Measurements from ENCODE around the gene SMG6. TPM values are rescaled to one million over a fixed set of nuclear protein-coding genes. Genes with fewer than 3 reads are reported as not detected.

The SMG6 gene
- total RNA-seq, 1 donor = 42.7 TPM

- Histone ChIP-seq H3K27me3 (ENCODE audit: insufficient read depth, low read length) (no peaks in the 10 kb centered on the region), H3K9me3 (ENCODE audit: low read depth, low read length) (no peaks in the 10 kb centered on the region), H3K79me2 (ENCODE audit: insufficient read depth, low read length) (peaks cover 12% of the 10 kb centered on the region), H3K4me3 (ENCODE audit: insufficient read depth, low read length) (peak overlapping the region; percentile 50), H2AFZ (ENCODE audit: low read length) (no peak overlapping the region), H3K27ac (ENCODE audit: low read depth, low read length) (peak overlapping the region; percentile 100), H3K36me3 (ENCODE audit: insufficient read depth, low read length) (peaks cover 1% of the 10 kb centered on the region), H4K20me1 (ENCODE audit: insufficient read depth, low read length) (no peaks in the 10 kb centered on the region), H3K4me1 (ENCODE audit: insufficient read depth, low read length) (peaks cover 49% of the 10 kb centered on the region), H3K4me2 (ENCODE audit: insufficient read depth, low read length) (peak overlapping the region; percentile 76)
- TF ChIP-seq CTCF (IDR thresholded peaks at IDR 0.05; ENCODE audit: extremely low read depth, low read depth, low read length) = no peak
- DNase-seq (ENCODE audit: insufficient read length, low spot score, missing footprints) = peak; percentile 79
These were observed 90.2 kb downstream of the SMG6 start for GRCh38 chr17:2213291-2213960.

GRCh38 chr17:2212400-2212981 lies 91.1 kb downstream of the SMG6 start:
- peaks cover 3% of the 10 kb centered on the region for H3K36me3 ChIP-seq (ENCODE audit: insufficient read depth, low read length)
- no peaks in the 10 kb centered on the region for H3K27me3 ChIP-seq (ENCODE audit: insufficient read depth, low read length)
- H3K4me3 ChIP-seq (ENCODE audit: insufficient read depth, low read length) = no peak overlapping the region
- peaks cover 12% of the 10 kb centered on the region for H3K79me2 ChIP-seq (ENCODE audit: insufficient read depth, low read length)
- no peak overlapping the region for H2AFZ ChIP-seq (ENCODE audit: low read length)
- peaks cover 49% of the 10 kb centered on the region for H3K4me1 ChIP-seq (ENCODE audit: insufficient read depth, low read length)
- H4K20me1 ChIP-seq (ENCODE audit: insufficient read depth, low read length) = no peaks in the 10 kb centered on the region
- H3K27ac ChIP-seq (ENCODE audit: low read depth, low read length) = peak overlapping the region; percentile 100
- DNase-seq (ENCODE audit: insufficient read length, low spot score, missing footprints) = peak; percentile 76
- H3K9me3 ChIP-seq (ENCODE audit: low read depth, low read length) = no peaks in the 10 kb centered on the region
- peak overlapping the region; percentile 76 for H3K4me2 ChIP-seq (ENCODE audit: insufficient read depth, low read length)
- no peak for TF ChIP-seq CTCF (IDR thresholded peaks at IDR 0.05; ENCODE audit: extremely low read depth, low read depth, low read length)

GRCh38 chr17:2211661-2212399 lies 91.8 kb downstream of the SMG6 start:
- peaks cover 3% of the 10 kb centered on the region for H3K36me3 ChIP-seq (ENCODE audit: insufficient read depth, low read length)
- no peaks in the 10 kb centered on the region for H3K9me3 ChIP-seq (ENCODE audit: low read depth, low read length)
- H3K4me3 ChIP-seq (ENCODE audit: insufficient read depth, low read length) = no peak overlapping the region
- H3K4me1 ChIP-seq (ENCODE audit: insufficient read depth, low read length) = peaks cover 47% of the 10 kb centered on the region
- no peaks in the 10 kb centered on the region for H3K27me3 ChIP-seq (ENCODE audit: insufficient read depth, low read length)
- peak overlapping the region; percentile 100 for H3K27ac ChIP-seq (ENCODE audit: low read depth, low read length)
- peak overlapping the region; percentile 76 for H3K4me2 ChIP-seq (ENCODE audit: insufficient read depth, low read length)
- no peaks in the 10 kb centered on the region for H4K20me1 ChIP-seq (ENCODE audit: insufficient read depth, low read length)
- TF ChIP-seq CTCF (IDR thresholded peaks at IDR 0.05; ENCODE audit: extremely low read depth, low read depth, low read length) = no peak
- peaks cover 10% of the 10 kb centered on the region for H3K79me2 ChIP-seq (ENCODE audit: insufficient read depth, low read length)
- DNase-seq (ENCODE audit: insufficient read length, low spot score, missing footprints) = no peak
- no peak overlapping the region for H2AFZ ChIP-seq (ENCODE audit: low read length)

- no peak for TF ChIP-seq CTCF (IDR thresholded peaks at IDR 0.05; ENCODE audit: extremely low read depth, low read depth, low read length)
- peak; percentile 63 for DNase-seq (ENCODE audit: insufficient read length, low spot score, missing footprints)
- Histone ChIP-seq H2AFZ (ENCODE audit: low read length) (no peak overlapping the region), H3K36me3 (ENCODE audit: insufficient read depth, low read length) (peaks cover 3% of the 10 kb centered on the region), H3K4me1 (ENCODE audit: insufficient read depth, low read length) (peaks cover 36% of the 10 kb centered on the region), H4K20me1 (ENCODE audit: insufficient read depth, low read length) (no peaks in the 10 kb centered on the region), H3K9me3 (ENCODE audit: low read depth, low read length) (no peaks in the 10 kb centered on the region), H3K27me3 (ENCODE audit: insufficient read depth, low read length) (no peaks in the 10 kb centered on the region), H3K4me2 (ENCODE audit: insufficient read depth, low read length) (no peak overlapping the region), H3K4me3 (ENCODE audit: insufficient read depth, low read length) (no peak overlapping the region), H3K79me2 (ENCODE audit: insufficient read depth, low read length) (peaks cover 10% of the 10 kb centered on the region), H3K27ac (ENCODE audit: low read depth, low read length) (no peak overlapping the region)
These were observed 92.9 kb downstream of the SMG6 start for GRCh38 chr17:2210726-2211125.

Data from osteoblast (primary cell).